K562 (cell line): ENCODE data around the gene XIRP2.

Source experiments
- CHD1 ChIP-seq: fragments of 200-600 bp; sonication (generic); IDR thresholded peaks from one replicate; pipeline ENCODE4 v1.6.1; 2012; ENCODE audit warnings: mild to moderate bottlenecking, moderate library complexity, low read length, inconsistent platforms
- CREB3L1 ChIP-seq: fragments of 450-650 bp; IDR thresholded peaks from 2 replicates; pipeline ENCODE4 v1.6.1; 2014; ENCODE audit warnings: low read depth, mild to moderate bottlenecking, moderate library complexity, borderline replicate concordance
- CREBBP ChIP-seq: IDR thresholded peaks from one replicate; pipeline ENCODE4 v1.6.1; 2012; ENCODE audit warnings: low read depth, mild to moderate bottlenecking, control low read depth, inconsistent platforms, low read length
- CTCF ChIP-seq, 3 experiments: IDR thresholded peaks in 2 of 3; conservative IDR thresholded peaks in 1 of 3; 2 replicates each; pipeline ENCODE4 v1.5.1; 2011 to 2012; ENCODE audit warnings: low read length in 3 of 3, mild to moderate bottlenecking in 3 of 3, control low read depth in 2 of 3, improper control_type of control experiment in 1 of 3, inconsistent platforms in 1 of 3, low read depth in 1 of 3, mixed read lengths in 1 of 3, moderate library complexity in 1 of 3; ENCODE audit not compliant: insufficient read depth in 2 of 3
- EP300 ChIP-seq: IDR thresholded peaks from 2 replicates; pipeline ENCODE4 v1.6.1; 2012; ENCODE audit warnings: low read length, improper control_type of control experiment
- L3MBTL2 ChIP-seq: fragments of 450-650 bp; IDR thresholded peaks from 2 replicates; pipeline ENCODE4 v1.6.1; 2016; ENCODE audit warnings: mild to moderate bottlenecking, moderate library complexity
- NR3C1 ChIP-seq: sonication (generic); formaldehyde crosslinking; IDR thresholded peaks from 2 replicates; pipeline ENCODE4 v1.8.1; 2022; ENCODE audit warnings: missing genetic modification reagents
- POLR2A ChIP-seq: fragments of 450-650 bp; conservative IDR thresholded peaks from 2 replicates; pipeline ENCODE4 v1.6.1; 2016
- SMARCA4 ChIP-seq: fragments of 450-650 bp; IDR thresholded peaks from 2 replicates; pipeline ENCODE4 v1.6.1; 2016
- SREBF1 ChIP-seq: fragments of 150-350 bp; IDR thresholded peaks from 2 replicates; pipeline ENCODE4 v1.6.1; 2014; ENCODE audit warnings: antibody characterized with exemption, low read depth, low read length, borderline replicate concordance
- ZNF586 ChIP-seq: fragments of 450-650 bp; formaldehyde crosslinking; conservative IDR thresholded peaks from 2 replicates; pipeline ENCODE4 v1.4.0; 2020; ENCODE audit warnings: mild to moderate bottlenecking, moderate library complexity

GRCh38 chr2:167265722-167266121 lies 377.4 kb downstream of the XIRP2 start:
- TF ChIP-seq CREB3L1 (no peak), ZNF586 (CRISPR knock-in tag) (no peak), CHD1 (no peak), L3MBTL2 (no peak), CREBBP (no peak), CTCF (IDR thresholded peaks at IDR 0.05 in 2 of 3, conservative IDR thresholded peaks at IDR 0.05 in 1 of 3; ENCODE audit: insufficient read depth in 2 of 3, low read depth in 1 of 3, low read length in 3 of 3) (no peak), SMARCA4 (no peak), SREBF1 (no peak), NR3C1 (no peak), EP300 (no peak), POLR2A (no peak)
